GM20431 (cell line): Measurements from ENCODE around the gene GRIA2.
"Not testable (repeated sequence)": the region's sequence is repeated elsewhere in the genome, so short reads cannot be mapped to it uniquely, and the experiment has no call there.

Experiments
- in situ Hi-C: fragments of 300-500 bp; cut with MseI, MboI; formaldehyde crosslinking; loops from one replicate; pipeline ENCODE4 v1.15.0; 2020; ENCODE audit warnings: low sequenced_read_pairs; ENCODE audit not compliant: unreplicated experiment

The GRIA2 gene

DNA sequence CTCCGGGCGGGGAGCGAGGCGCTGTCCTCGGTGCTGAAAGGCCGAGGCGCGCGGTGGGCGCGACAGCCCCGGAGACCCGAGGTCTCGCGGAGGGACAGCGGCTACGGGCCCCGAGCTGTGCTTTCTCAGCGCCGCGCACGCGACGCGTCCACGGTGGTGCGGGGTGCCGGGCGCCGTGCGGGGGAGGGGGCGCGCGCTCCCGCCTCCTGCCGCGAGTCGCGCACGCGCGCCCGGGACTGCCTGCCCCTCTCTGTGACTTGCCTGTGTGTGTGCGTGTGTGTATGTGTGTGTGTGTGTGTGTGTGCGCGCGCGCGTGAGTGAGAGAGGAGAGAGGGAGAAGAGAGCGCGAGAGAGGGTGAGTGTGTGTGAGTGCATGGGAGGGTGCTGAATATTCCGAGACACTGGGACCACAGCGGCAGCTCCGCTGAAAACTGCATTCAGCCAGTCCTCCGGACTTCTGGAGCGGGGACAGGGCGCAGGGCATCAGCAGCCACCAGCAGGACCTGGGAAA is at the start of gene GRIA2:
TSS of gene GRIA2 (plus strand) at position 358 of the 511 bp plus-strand sequence. CDS start 315 bp downstream, outside the sequence.
- in situ Hi-C loops, result no loop called here

DNA sequence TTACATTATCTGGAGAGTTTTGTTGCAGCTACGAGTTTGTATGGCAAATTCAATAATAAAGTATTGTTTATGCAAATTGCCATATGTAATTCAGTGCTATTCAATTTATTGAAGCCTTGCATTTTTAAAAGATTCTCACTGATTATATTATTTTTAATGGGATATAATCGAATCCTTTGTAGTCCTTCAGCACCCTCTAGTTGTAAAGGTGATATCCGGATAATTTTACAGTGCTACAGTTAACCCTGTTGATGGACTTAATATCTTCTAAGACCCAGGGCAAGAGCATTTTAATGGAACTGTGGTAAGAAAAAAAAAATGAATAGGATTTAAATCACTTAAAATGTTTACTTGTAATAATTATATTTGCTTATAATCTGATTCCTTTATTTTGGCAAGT is 48.5 kb upstream of the GRIA2 start:
- in situ Hi-C loops, result no loop called here

DNA sequence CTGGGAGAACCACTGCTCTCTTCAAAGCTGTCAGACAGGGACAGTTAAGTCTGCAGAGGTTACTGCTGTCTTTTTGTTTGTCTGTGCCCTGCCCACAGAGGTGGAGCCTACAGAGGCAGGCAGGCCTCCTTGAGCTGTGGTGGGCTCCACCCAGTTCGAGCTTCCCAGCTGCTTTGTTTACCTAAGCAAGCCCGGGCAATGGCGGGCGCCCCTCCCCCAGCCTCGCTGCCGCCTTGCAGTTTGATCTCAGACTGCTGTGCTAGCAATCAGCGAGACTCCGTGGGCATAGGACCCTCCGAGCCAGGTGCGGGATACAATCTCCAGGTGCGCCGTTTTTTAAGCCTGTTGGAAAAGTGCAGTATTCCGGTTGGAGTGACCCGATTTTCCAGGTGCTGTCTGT is 40.3 kb upstream of the GRIA2 start:
- in situ Hi-C loops, result not testable (repeated sequence)

DNA sequence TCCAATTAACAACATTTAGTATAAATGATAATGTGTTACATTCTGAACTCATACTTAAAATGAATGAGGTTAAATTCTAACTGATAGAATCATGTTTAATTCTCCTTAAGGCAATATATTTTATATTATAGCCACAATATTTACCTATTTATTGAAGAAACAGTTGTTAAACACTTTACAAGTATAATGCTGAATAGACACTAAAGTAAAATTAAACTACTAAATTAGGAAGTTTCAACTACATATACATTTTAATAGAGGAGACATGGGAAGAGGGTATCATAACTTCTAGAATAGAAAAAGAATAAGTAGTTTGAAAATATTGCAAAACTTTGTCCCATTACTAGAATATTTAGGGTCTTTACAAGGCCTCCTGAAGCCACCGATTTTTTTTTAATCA is 36.2 kb upstream of the GRIA2 start:
- in situ Hi-C loops, result no loop called here

DNA sequence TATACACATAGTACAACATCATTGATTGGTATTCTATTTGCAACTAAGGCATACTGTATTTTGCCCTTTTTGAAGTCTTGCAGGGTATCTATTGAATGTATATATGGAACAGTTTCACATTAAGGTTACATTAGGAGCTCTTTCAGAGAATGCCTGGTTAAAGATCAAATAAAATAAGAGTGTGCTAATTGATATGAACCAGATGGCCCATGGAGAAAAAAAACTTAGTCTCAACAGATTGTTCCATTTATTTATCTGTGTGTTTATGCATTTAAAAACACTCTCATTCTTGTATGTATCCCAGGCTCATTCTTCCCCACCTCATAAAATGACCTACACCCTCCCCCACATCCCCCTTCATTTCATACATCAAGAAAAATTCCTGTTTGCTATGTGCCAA is 35.2 kb upstream of the GRIA2 start:
- in situ Hi-C loops, result no loop called here

DNA sequence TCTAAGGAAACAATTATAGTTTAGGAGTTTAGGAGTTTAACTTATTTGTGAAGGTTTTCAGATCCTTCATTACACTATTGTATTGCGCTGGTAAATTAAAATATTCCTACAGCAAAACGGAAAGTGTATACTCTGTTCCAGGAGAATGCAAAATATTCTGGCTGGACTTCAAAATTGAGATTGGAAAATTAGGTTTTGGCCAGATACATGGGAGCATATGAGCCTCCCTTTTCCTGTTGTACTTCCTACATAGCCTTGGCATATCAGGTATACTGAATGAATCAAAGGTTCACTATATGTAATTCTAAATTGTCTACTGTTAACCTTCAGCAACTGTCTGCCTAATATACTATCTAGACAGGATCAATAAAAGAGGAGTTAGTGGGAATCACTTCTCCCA is 25.2 kb upstream of the GRIA2 start:
- in situ Hi-C loops, result no loop called here

DNA sequence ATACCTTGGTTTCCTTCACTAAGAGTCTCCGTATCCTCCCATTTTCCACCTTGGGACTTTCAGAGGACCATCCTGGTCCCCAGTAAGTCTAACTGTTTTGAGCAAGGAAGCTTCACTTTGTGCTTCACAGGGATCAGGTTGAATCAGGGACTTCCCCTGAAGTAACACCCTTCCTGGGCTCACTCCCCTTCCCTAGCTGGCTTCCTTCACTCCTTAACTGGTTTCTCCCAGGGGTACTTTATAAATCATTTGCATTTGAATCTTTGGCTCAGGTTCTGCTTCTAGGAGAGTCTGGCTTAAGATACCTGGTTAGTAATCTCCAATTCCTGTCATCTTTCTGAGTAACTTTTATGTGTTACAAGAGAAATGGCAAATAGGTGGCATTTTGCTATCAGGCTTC is 24.5 kb upstream of the GRIA2 start:
- in situ Hi-C loops, result no loop called here

DNA sequence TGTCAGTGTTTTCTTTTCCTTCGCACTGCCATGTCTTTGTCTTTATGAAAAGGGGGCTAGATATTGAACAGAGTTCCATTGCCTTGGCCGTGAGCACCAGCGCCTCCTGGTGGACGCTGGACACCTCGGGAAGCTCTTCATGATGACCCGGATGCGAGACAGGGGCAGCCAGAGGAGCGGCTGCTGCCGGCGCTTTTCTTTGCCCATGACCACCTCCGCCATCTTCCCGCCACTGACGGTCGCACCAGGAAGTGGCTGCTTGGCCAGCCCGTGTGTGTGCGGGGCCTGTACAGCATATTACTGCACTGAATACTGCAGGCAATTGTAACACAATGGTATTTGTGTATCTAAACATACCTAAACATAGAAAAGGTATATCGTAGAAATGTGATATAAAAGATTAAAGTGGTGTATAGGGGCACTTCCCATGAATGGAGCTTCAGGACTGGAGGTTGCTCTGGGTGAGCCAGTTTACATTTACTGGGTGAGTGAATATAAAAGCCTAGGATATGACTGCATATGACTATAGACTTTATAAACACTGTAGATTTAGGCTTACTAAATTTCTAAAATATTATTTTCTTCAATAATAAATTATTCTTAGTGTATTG is 15.8 kb upstream of the GRIA2 start:
- in situ Hi-C loops, result no loop called here

DNA sequence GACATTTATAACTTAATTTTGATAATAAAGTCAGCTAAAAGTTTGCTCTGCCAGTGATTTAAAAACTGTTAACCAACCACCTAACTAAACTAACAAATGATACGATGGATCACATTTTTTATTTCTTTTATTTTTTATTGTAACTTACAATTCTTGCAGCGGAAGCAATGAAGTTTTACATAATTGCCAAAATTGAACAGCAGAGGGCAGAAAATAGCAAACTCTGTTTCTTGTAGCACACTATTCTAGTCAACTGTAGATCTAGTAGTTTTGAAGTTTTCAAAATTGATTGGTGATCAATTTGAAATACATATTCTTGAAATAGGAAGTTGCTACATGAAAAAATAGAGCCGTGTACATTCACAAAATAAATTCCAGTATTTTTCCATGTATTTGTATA is 2.8 kb upstream of the GRIA2 start:
- in situ Hi-C loops, result no loop called here

DNA sequence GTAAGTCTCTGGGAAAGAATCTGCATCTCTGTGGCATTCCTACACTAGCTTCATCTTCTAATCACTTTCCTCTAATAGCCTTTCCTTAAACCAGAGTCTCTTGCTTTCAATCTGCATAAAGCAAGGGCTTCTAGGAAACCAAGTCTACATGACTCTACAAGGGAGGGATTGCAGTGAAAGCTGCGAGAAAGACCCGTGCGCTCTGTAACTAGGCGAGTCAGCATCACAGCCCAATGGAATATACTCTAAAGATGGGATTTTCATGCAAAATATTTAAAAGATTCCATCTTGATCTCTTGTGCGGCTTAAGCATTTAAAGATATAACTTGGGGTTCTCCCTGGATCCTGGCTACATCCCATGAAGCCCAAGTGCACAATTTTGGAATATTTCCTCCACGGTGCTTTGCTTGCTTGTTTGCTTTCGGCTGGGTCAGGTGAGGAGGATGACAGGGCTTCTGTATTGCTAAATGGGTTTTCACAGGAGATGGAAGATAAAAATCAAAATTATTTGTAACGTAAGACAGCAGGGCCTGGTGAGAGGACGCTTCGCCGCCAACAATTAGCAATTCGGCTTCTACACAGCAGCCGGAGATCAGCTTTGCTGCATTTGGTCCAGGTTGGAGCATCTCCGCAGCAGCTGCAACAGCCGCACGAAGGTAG is 687 bp upstream of the GRIA2 start:
- in situ Hi-C loops, result no loop called here

DNA sequence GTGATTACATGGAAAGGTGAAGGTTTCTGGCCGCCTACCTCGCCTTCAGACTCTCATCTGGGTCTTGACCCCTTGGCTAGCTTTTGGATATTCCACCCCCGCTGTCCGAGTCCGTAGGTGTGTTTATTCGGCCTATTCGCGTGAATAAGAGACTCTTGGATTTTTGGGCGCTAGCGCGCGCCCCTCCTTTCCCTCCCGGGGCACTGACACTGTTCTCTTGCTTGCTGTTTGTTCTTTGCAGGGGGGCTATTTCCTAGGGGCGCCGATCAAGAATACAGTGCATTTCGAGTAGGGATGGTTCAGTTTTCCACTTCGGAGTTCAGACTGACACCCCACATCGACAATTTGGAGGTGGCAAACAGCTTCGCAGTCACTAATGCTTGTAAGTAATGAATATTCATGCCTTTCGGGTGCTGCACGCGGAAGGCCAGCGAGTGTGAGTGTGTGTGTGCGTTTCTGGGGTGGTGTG is 932 bp downstream of the GRIA2 start:
- in situ Hi-C loops, result no loop called here

DNA sequence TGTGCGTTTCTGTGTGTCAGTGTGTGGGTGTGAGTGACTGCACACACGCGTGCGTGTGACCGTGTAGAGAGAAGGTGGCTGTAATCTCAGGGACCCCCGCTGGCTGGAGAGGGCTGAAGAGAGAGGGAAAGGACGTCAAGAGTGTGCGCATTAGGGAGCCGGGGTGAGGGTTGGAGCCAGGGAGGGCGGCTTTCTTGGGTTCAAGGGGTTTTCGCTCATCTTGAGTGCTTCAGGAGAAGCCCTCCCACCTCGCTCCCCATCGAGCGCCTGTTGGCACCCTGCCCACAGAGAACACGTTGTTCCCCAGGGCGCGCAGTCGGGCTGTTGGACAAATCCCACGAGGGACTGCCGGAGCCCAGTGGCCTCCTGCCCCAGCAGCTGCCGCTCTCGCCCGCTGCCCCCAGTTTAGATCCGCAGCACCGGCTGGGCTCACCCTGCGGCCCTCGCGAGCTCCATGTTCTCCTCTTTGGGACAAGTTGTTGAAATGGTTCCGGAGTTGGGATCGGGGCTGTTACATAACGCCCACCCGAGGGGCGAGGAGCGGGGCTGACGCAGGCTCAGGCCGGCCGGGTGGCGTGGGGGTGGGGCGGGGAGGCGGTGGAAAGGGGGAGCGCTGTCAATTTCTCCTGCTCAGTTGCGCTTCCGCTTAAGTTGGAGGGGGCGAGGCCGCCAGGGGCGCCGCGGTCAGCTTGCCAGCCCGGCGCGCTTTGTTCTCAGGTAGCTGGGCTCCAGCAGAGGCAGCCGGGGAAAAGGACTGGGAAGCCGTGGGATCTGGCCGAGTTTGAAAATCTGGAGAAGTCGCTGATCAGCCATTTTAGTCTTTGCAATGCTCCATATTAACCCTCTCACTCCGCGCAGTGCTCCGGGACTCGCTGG is 1.6 kb downstream of the GRIA2 start:
- in situ Hi-C loops, result no loop called here

DNA sequence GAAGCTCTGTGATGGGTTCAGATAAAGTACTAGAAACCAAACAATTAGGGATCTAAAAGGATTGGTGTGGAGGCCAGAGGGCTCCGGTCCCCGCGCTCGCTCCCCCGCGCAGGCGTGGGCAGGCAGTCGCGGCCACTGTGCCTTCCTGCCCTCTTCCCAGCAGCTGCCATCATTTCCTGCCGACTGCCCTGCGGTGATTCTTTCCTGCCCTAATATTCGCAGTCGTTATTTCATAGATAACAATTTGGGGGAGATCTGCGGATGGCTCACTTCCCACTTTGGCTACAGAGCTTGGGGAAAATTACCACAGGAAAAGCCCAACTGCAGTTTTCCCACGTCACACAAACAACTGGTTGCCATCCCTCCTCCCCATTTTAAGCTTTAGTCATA is 2.2 kb downstream of the GRIA2 start:
- in situ Hi-C loops, result no loop called here

DNA sequence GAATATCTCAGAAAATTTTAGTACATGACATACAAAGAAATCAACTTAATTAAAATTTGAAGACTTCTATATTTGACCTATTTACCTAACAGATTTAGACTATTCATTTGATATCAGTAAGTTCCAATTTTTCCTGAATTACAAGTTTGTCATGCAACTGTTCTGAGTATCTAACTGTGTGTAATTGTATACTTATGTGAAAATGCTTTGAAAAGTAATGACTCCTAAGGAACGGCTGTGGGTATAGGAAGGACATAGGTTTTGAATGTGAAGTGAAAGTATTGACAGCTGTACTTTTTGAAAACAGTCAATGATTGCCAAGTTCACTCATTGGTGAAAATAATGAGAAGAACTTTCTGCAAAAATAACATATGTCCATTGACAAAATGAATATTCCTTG is 2.9 kb downstream of the GRIA2 start:
- in situ Hi-C loops, result no loop called here

DNA sequence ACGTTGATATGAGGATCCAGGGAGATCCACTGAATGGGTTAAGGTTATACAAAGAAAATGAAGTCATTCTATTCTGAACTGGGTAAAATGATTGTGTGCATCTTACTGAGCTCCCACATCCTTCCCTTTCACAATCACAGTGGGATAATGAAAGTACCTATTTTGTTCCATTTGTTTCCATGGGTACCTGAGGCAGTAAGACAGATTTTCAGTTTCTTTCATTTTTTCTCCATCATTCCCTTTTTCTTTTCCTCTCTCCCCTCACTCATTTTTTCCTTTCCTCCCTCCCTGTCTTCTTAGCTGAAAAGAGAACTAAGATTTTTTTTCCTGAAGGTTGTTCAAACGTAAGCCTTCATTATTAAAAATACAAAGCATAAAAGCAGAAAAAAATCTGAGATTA is 4.6 kb downstream of the GRIA2 start:
- in situ Hi-C loops, result no loop called here

DNA sequence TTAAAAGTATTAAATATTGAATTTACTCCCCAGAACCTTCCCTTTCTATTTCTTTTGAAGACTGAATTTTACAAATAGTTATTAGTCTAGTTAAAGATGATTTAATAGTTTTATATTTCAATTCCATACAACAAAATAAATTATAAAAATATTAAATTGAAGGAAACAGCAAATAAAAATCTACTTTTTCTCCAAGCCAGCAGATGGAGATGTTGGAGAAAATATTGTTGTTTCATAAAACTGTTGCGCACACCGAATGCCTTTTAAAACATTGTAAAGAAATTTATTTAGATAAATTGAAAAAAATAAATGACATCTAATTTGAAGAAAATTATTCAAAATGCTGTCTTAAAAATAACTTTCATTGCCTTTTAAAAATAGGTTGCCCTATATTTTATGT is 5.5 kb downstream of the GRIA2 start:
- in situ Hi-C loops, result no loop called here

DNA sequence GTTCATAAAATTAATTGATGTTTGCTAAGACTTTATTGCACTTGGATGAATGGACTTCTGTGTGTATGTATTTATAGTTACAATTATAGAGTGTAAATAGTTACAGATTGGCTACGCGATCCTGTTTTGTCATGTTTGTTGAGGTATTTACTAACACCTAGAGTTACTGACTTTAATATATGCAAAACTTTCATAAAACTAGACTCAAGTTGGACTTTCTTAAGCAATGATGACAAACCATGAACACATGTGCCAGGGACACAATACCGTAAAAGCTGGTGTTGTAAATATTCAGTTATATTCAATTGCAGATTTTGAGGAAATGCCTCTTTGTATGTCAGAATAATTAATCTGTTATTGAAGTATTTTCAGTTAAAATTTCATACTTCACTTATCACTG is 6.1 kb downstream of the GRIA2 start:
- in situ Hi-C loops, result no loop called here

DNA sequence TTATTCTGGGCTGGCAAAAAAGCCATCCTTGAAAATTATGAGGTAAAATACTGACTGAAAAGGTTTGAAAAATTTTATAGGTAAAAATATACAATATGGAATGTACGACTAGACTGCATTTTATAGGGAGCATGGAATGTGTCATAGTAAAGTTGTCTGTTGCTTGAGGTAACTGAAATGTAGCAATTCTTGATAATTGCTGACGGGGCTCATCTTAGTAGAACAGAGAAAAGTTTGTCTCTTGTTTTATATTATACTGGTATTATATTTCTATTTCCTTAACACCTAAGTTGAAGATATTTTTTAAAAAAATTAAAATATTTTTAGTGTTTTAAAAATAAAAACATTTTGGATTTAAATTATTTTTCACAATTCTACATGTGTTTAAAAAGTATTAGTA is 11.0 kb downstream of the GRIA2 start:
- in situ Hi-C loops, result no loop called here

DNA sequence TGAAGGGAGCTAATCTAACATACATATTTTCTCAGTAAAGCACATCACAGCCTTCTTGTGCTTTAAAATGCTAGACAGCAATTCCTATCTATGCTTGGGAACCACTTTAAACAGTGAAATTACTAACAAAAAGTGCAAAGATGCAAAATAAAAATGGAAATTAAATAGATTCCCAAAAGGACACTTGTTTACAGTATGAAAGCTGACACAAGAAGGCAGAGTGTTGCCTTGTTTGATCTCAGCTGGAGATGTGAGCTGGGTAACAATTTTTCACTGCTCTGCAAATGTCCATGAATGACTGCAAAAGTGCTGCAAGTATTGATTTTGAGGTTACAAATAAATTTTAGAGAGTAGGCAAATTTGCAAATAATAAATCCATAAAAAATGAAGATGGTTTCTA is 22.3 kb downstream of the GRIA2 start:
- in situ Hi-C loops, result no loop called here

DNA sequence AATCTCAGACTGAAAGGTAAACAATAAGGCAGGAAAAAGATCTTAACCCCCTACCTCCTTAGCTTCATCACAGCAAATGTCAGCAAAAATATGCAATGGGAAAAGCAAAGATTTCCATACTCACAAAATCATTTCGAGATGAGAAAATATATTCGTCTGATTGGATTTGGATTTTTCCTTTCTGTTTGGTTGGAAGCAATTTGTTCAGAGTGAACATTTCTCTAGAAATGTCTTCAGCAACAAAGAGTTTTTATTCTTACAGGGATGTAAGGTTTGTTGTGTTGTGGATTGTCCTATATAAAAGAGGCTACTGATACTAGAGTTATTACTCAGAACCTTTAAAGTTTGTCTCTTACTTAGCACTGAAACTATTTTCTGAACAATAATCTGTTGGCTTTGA is 23.8 kb downstream of the GRIA2 start:
- in situ Hi-C loops, result no loop called here

DNA sequence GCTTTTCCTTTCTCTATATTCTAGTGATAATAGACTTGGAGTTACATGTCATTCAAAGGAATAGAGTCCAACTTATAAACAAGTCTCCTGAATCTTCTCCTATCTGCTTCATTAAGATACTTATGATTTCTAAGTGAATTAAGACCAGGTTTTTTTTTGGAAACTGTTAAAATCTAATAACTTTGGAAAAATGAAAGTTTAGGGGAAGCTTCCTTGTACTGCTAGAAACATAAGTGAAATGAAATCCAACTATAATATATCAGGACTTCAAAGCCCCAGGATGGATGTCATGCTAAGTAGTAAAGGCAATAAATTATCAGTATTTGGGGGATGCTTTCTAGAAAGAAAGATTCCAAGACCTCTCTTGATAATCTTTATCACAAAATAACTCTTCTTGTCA is 24.8 kb downstream of the GRIA2 start:
- in situ Hi-C loops, result no loop called here
